GM19324 (cell line): ENCODE measurements around the gene CCNL2.
"Not testable (repeated sequence)": the region's sequence is repeated elsewhere in the genome, so short reads cannot be mapped to it uniquely, and the experiment has no call there.

Source experiments
- ATAC-seq: cut with Tn5 transposase; IDR thresholded peaks from one replicate; pipeline ENCODE4 v1.9.1; 2021; ENCODE audit warnings: mild to moderate bottlenecking, moderate library complexity; ENCODE audit not compliant: unreplicated experiment, low FRiP score

CCNL2 gene

GRCh38 chr1:1432951-1433803 lies 34.0 kb upstream of the CCNL2 start:
- ATAC-seq: no peak

- no peak for ATAC-seq
Observed at GRCh38 chr1:1432274-1432950, 33.3 kb upstream of the CCNL2 start.

- no peak for ATAC-seq
Observed at GRCh38 chr1:1431845-1432273, 32.7 kb upstream of the CCNL2 start.

- ATAC-seq: no peak
Observed at GRCh38 chr1:1430992-1431844, 32.1 kb upstream of the CCNL2 start.

GRCh38 chr1:1430114-1430982 lies 31.2 kb upstream of the CCNL2 start:
- no peak for ATAC-seq

GRCh38 chr1:1429671-1430073 lies 30.5 kb upstream of the CCNL2 start:
- ATAC-seq: no peak

GRCh38 chr1:1428967-1429366 lies 29.8 kb upstream of the CCNL2 start:
- ATAC-seq: not testable (repeated sequence)

GRCh38 chr1:1428174-1428573 lies 29.0 kb upstream of the CCNL2 start:
- no peak for ATAC-seq

- ATAC-seq: no peak
Observed at GRCh38 chr1:1427820-1428148, 28.6 kb upstream of the CCNL2 start.

- ATAC-seq: no peak
Observed at GRCh38 chr1:1427106-1427819, 28.1 kb upstream of the CCNL2 start.

- ATAC-seq: no peak
Observed at GRCh38 chr1:1426496-1427105, 27.5 kb upstream of the CCNL2 start.

GRCh38 chr1:1425753-1426495 lies 26.8 kb upstream of the CCNL2 start:
- ATAC-seq: no peak

- no peak for ATAC-seq
Observed at GRCh38 chr1:1425426-1425752, 26.3 kb upstream of the CCNL2 start.

- no peak for ATAC-seq
Observed at GRCh38 chr1:1424707-1425106, 25.6 kb upstream of the CCNL2 start.

GRCh38 chr1:1423245-1423597 lies 24.1 kb upstream of the CCNL2 start:
- no peak for ATAC-seq

GRCh38 chr1:1422465-1423244 lies 23.5 kb upstream of the CCNL2 start:
- no peak for ATAC-seq

GRCh38 chr1:1421907-1422464 lies 22.9 kb upstream of the CCNL2 start:
- no peak for ATAC-seq
